HCT116 (cell line): ENCODE data around the gene AIF1. TPM values are rescaled to one million over a fixed set of nuclear protein-coding genes. Genes with fewer than 3 reads are reported as not detected.

Source experiments
- ATAC-seq: fragments of 200-7000 bp; cut with Tn5 transposase; 2 replicates; pipeline ENCODE4 v1.9.1; 2020; ENCODE audit warnings: mild to moderate bottlenecking, moderate library complexity
- BruUV-seq: library from RNA; stranded (reverse); fragments of 400-500 nt; replicated peaks from 2 replicates; lab custom pipeline; 2021; lab: Mats Ljungman, UMichigan
- CTCF ChIA-PET: fragments of 300-600 bp; sonication (Branson Sonifier 250); formaldehyde crosslinking; loops from one replicate; lab custom pipeline; 2021; ENCODE audit warnings: antibody characterized with exemption; lab: Charles Lee
- POLR2A ChIA-PET: fragments of 300-600, 350-600 bp; sonication (Branson Sonifier 250); formaldehyde crosslinking; loops from one replicate; lab custom pipeline; 2021; ENCODE audit warnings: antibody characterized with exemption; lab: Charles Lee
- RAD21 ChIA-PET, 2 experiments: fragments of 300-600 bp; sonication (Branson Sonifier 250); formaldehyde crosslinking; loops; one replicate each; lab custom pipeline; 2023; ENCODE audit warnings: low total read pairs in 2 of 2; ENCODE audit not compliant: uncharacterized antibody in 2 of 2, unreplicated experiment in 2 of 2, low non-redundant PET in 1 of 2; lab: Charles Lee
- DNase-seq: peaks from one replicate; pipeline ENCODE4 v3.0.0-alpha.2; 2010; ENCODE audit warnings: low read depth, low spot score
- H2AFZ ChIP-seq: fragments of 200-600 bp; shearing (Covaris generic), sonication (generic); 2 replicates; pipeline ENCODE4 v1.6.1; 2017; ENCODE audit warnings: low read depth, mixed run types, mixed read lengths, antibody characterized with exemption, low read length; ENCODE audit not compliant: poor library complexity, severe bottlenecking
- H3K27ac ChIP-seq: 2 replicates; pipeline ENCODE4 v1.5.1; 2012; ENCODE audit warnings: low read depth, low read length
- H3K27me3 ChIP-seq: fragments of 200-600 bp; sonication (generic); 2 replicates; pipeline ENCODE4 v1.6.1; 2016; ENCODE audit warnings: mixed run types, low read length, mixed read lengths; ENCODE audit not compliant: insufficient read depth
- H3K36me3 ChIP-seq, 2 experiments: fragments of 200-500 bp in 1 of 2; fragments of 200-600 bp in 1 of 2; sonication (Bioruptor generic) in 1 of 2; sonication (generic) in 1 of 2; 2 replicates each; pipeline versions ENCODE4 v1.5.1 to v1.6.1; 2014 to 2016; ENCODE audit warnings: low read length in 2 of 2, inconsistent platforms in 1 of 2, mixed read lengths in 1 of 2, mixed run types in 1 of 2; ENCODE audit not compliant: insufficient read depth in 2 of 2, control insufficient read depth in 1 of 2
- H3K4me1 ChIP-seq, 2 experiments: fragments of 200-600 bp in 1 of 2; sonication (generic) in 1 of 2; 2 replicates each; pipeline versions ENCODE4 v1.5.1 to v1.6.1; 2012 to 2017; ENCODE audit warnings: low read length in 2 of 2, inconsistent platforms in 1 of 2, mild to moderate bottlenecking in 1 of 2, mixed read lengths in 1 of 2, mixed run types in 1 of 2, moderate library complexity in 1 of 2; ENCODE audit not compliant: insufficient read depth in 2 of 2, control insufficient read depth in 1 of 2
- H3K4me2 ChIP-seq: fragments of 200-600 bp; sonication (generic); 2 replicates; pipeline ENCODE4 v1.6.1; 2017; ENCODE audit warnings: mixed run types, low read length, mixed read lengths
- H3K4me3 ChIP-seq, 2 experiments: fragments of 200-600 bp in 1 of 2; sonication (generic) in 1 of 2; replicated peaks in 1 of 2; 2 replicates each; pipeline ENCODE4 v1.5.1; 2011 to 2016; ENCODE audit warnings: low read length in 2 of 2, control low read depth in 1 of 2, low read depth in 1 of 2, mild to moderate bottlenecking in 1 of 2, mixed read lengths in 1 of 2, mixed run types in 1 of 2
- H3K79me2 ChIP-seq: fragments of 200-600 bp; sonication (generic); 2 replicates; pipeline ENCODE4 v1.6.1; 2017; ENCODE audit warnings: mild to moderate bottlenecking, mixed run types, low read length, moderate library complexity, mixed read lengths; ENCODE audit not compliant: insufficient read depth
- H3K9ac ChIP-seq: fragments of 200-600 bp; sonication (generic); 2 replicates; pipeline ENCODE4 v1.6.1; 2016; ENCODE audit warnings: low read length, mixed read lengths
- H3K9me2 ChIP-seq: fragments of 200-600 bp; sonication (generic), shearing (Covaris generic); 2 replicates; pipeline ENCODE4 v1.6.1; 2017; ENCODE audit warnings: mixed run types, mild to moderate bottlenecking, moderate library complexity; ENCODE audit not compliant: insufficient read depth
- H3K9me3 ChIP-seq, 2 experiments: fragments of 200-500 bp in 1 of 2; fragments of 200-600 bp in 1 of 2; sonication (Bioruptor generic) in 1 of 2; sonication (generic) in 1 of 2; 2 replicates each; pipeline ENCODE4 v1.6.1; 2014 to 2017; ENCODE audit warnings: low read length in 2 of 2, mixed read lengths in 2 of 2, inconsistent platforms in 1 of 2, low read depth in 1 of 2, mild to moderate bottlenecking in 1 of 2, mixed run types in 1 of 2, moderate library complexity in 1 of 2; ENCODE audit not compliant: control insufficient read depth in 1 of 2, insufficient read depth in 1 of 2
- H4K20me1 ChIP-seq: fragments of 200-600 bp; sonication (generic), shearing (Covaris generic); 2 replicates; pipeline ENCODE4 v1.6.1; 2017; ENCODE audit warnings: mixed run types, mild to moderate bottlenecking, moderate library complexity; ENCODE audit not compliant: insufficient read depth
- CEBPB ChIP-seq: IDR thresholded peaks from 2 replicates; pipeline ENCODE4 v1.6.1; 2012; ENCODE audit warnings: low read depth
- CTCF ChIP-seq, 3 experiments: fragments of 200-600 bp in 1 of 3; sonication (generic) in 1 of 3; IDR thresholded peaks in 2 of 3; conservative IDR thresholded peaks in 1 of 3; 2 replicates each; pipeline ENCODE4 v1.5.1; 2012 to 2017; ENCODE audit warnings: low read depth in 2 of 3, low read length in 2 of 3, antibody characterized with exemption in 1 of 3, borderline replicate concordance in 1 of 3, control low read depth in 1 of 3, mild to moderate bottlenecking in 1 of 3, mixed read lengths in 1 of 3, mixed run types in 1 of 3, moderate library complexity in 1 of 3; ENCODE audit not compliant: insufficient read depth in 1 of 3
- EGR1 ChIP-seq: IDR thresholded peaks from 2 replicates; pipeline ENCODE4 v1.6.1; 2012; ENCODE audit warnings: low read depth
- ELF1 ChIP-seq: IDR thresholded peaks from 2 replicates; pipeline ENCODE4 v1.6.1; 2012; ENCODE audit warnings: low read depth, borderline replicate concordance
- EZH2 ChIP-seq: fragments of 200-600 bp; sonication (generic); IDR thresholded peaks from 2 replicates; pipeline ENCODE4 v1.6.1; 2017; ENCODE audit warnings: antibody characterized with exemption, mixed run types
- EZH2phosphoT487 ChIP-seq: fragments of 200-600 bp; IDR thresholded peaks from 2 replicates; pipeline ENCODE4 v1.6.1; 2018; ENCODE audit warnings: antibody characterized with exemption, borderline replicate concordance
- POLR2A ChIP-seq: IDR thresholded peaks from 2 replicates; pipeline ENCODE4 v1.7.0; 2011; ENCODE audit warnings: borderline replicate concordance; ENCODE audit not compliant: insufficient read depth, insufficient read length; ENCODE audit errors: extremely low read depth
- RAD21 ChIP-seq: IDR thresholded peaks from 2 replicates; pipeline ENCODE4 v1.6.1; 2012; ENCODE audit warnings: low read depth, mild to moderate bottlenecking
- SP1 ChIP-seq: IDR thresholded peaks from 2 replicates; pipeline ENCODE4 v1.6.1; 2012; ENCODE audit warnings: low read depth
- SRF ChIP-seq: IDR thresholded peaks from 2 replicates; pipeline ENCODE4 v1.6.1; 2012; ENCODE audit warnings: low read depth
- TCF7L2 ChIP-seq: IDR thresholded peaks from 2 replicates; pipeline ENCODE4 v1.7.0; 2011; ENCODE audit warnings: borderline replicate concordance, inconsistent platforms; ENCODE audit not compliant: insufficient read depth, insufficient read length; ENCODE audit errors: extremely low read depth
- ZFX ChIP-seq: fragments of 450-650 bp; IDR thresholded peaks from 2 replicates; pipeline ENCODE4 v1.6.1; 2017
- ZNF274 ChIP-seq: fragments of 200-500 bp; sonication (Bioruptor generic); IDR thresholded peaks from 2 replicates; pipeline ENCODE4 v1.6.1; 2014; ENCODE audit warnings: mild to moderate bottlenecking, low read depth, low read length, inconsistent platforms
- intact Hi-C: fragments of 100-400 bp; cut with micrococcal nuclease; formaldehyde crosslinking; loops from 2 replicates; pipeline ENCODE4 v1.10.0; 2022
- total RNA-seq: library from RNA; stranded (reverse); gene quantifications from one replicate; pipeline ENCODE4 v1.2.1, GENCODE V29; 2021; ENCODE audit not compliant: unreplicated experiment
- TF ChIP-seq, protein P1 (sequence below): IDR thresholded peaks from 2 replicates; pipeline ENCODE4 v1.6.1; 2012
- TF ChIP-seq, protein P2 (sequence below): IDR thresholded peaks from 2 replicates; pipeline ENCODE4 v1.6.1; 2012; ENCODE audit warnings: low read depth
- TF ChIP-seq, protein P3 (sequence below): IDR thresholded peaks from 2 replicates; pipeline ENCODE4 v1.6.1; 2011; ENCODE audit warnings: mild to moderate bottlenecking, low read length, moderate library complexity; ENCODE audit not compliant: insufficient replicate concordance; ENCODE audit errors: extremely low read depth

The AIF1 gene
- total RNA-seq, 1 experiment from 2014 or later = not detected

DNA sequence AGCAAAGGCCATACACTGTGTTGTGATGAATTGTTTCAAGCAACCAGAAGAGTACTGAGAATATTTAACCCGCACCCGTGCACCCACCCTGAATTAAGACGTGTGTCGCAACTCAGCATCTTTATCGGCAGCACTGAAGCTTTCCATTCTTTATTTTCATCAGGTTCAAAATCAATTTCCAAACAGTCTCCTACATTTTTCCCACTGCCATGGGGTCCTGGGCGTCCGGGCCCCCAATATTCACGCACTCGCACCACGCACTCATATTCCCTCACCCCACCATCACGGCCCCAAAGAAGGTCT, 34.6 kb upstream of the AIF1 start:
- no peak for DNase-seq
- Histone ChIP-seq H3K27me3 (no peaks in the 10 kb centered on the region), H3K36me3 (no peaks in the 10 kb centered on the region), H3K9me3 (no peaks in the 10 kb centered on the region), H3K27ac (no peak overlapping the region), H3K9ac (peak overlapping the region; percentile 73), H3K9me2 (no peaks in the 10 kb centered on the region), H3K4me3 (peak overlapping the region; percentile 65 to 75), H2AFZ (peak overlapping the region; percentile 64), H3K4me2 (peak overlapping the region; percentile 97), H3K4me1 (peaks cover 4 to 15% of the 10 kb centered on the region in 2 experiments; a peak in 2 of 4 replicates), H4K20me1 (no peaks in the 10 kb centered on the region), H3K79me2 (no peaks in the 10 kb centered on the region)
- no TSS peak for BruUV-seq
- TF ChIP-seq TCF7L2 (no peak), EZH2 (no peak), ZFX (no peak), SP1 (no peak), SRF (no peak), RAD21 (no peak), EGR1 (no peak), ZNF274 (no peak), ELF1 (no peak), CEBPB (no peak), CTCF (IDR thresholded peaks at IDR 0.05 in 2 of 3, conservative IDR thresholded peaks at IDR 0.05 in 1 of 3; ENCODE audit: borderline replicate concordance in 1 of 3, insufficient read depth in 1 of 3, low read depth in 2 of 3, low read length in 2 of 3) (no peak), EZH2phosphoT487 (no peak), POLR2A (no peak)
- TF ChIP-seq, protein P1, sequence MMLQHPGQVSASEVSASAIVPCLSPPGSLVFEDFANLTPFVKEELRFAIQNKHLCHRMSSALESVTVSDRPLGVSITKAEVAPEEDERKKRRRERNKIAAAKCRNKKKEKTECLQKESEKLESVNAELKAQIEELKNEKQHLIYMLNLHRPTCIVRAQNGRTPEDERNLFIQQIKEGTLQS = no peak
- TF ChIP-seq, protein P2, sequence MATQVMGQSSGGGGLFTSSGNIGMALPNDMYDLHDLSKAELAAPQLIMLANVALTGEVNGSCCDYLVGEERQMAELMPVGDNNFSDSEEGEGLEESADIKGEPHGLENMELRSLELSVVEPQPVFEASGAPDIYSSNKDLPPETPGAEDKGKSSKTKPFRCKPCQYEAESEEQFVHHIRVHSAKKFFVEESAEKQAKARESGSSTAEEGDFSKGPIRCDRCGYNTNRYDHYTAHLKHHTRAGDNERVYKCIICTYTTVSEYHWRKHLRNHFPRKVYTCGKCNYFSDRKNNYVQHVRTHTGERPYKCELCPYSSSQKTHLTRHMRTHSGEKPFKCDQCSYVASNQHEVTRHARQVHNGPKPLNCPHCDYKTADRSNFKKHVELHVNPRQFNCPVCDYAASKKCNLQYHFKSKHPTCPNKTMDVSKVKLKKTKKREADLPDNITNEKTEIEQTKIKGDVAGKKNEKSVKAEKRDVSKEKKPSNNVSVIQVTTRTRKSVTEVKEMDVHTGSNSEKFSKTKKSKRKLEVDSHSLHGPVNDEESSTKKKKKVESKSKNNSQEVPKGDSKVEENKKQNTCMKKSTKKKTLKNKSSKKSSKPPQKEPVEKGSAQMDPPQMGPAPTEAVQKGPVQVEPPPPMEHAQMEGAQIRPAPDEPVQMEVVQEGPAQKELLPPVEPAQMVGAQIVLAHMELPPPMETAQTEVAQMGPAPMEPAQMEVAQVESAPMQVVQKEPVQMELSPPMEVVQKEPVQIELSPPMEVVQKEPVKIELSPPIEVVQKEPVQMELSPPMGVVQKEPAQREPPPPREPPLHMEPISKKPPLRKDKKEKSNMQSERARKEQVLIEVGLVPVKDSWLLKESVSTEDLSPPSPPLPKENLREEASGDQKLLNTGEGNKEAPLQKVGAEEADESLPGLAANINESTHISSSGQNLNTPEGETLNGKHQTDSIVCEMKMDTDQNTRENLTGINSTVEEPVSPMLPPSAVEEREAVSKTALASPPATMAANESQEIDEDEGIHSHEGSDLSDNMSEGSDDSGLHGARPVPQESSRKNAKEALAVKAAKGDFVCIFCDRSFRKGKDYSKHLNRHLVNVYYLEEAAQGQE = no peak
- TF ChIP-seq, protein P3, sequence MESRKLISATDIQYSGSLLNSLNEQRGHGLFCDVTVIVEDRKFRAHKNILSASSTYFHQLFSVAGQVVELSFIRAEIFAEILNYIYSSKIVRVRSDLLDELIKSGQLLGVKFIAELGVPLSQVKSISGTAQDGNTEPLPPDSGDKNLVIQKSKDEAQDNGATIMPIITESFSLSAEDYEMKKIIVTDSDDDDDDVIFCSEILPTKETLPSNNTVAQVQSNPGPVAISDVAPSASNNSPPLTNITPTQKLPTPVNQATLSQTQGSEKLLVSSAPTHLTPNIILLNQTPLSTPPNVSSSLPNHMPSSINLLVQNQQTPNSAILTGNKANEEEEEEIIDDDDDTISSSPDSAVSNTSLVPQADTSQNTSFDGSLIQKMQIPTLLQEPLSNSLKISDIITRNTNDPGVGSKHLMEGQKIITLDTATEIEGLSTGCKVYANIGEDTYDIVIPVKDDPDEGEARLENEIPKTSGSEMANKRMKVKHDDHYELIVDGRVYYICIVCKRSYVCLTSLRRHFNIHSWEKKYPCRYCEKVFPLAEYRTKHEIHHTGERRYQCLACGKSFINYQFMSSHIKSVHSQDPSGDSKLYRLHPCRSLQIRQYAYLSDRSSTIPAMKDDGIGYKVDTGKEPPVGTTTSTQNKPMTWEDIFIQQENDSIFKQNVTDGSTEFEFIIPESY = no peak
- no peak for ATAC-seq
- POLR2A ChIA-PET = interaction anchor here (1.0 to 1.4 kb wide), 2 partner anchors 13 to 18 kb away, joined by 3 read pairs; no protein-coding TSS in a partner anchor
- CTCF ChIA-PET = interaction anchor here (0.6 to 7.8 kb wide), 10 partner anchors 9 to 1086 kb away, joined by 3 to 70 read pairs (median 4); partner anchors contain the start of genes NCR3 and PRRC2A
- intact Hi-C loops = no loop called here
- RAD21 ChIA-PET = interaction anchor here in 1 of 2 experiments (0.9 kb wide), 1 partner anchor 18 kb away, joined by 3 read pairs; no protein-coding TSS in a partner anchor
